ENCODE data around the gene GPR137B. TPM values are rescaled to one million over a fixed set of nuclear protein-coding genes. Genes with fewer than 3 reads are reported as not detected.

Gene GPR137B
- total RNA-seq, 1 experiment from 2014 or later = 11.4 TPM

DNA sequence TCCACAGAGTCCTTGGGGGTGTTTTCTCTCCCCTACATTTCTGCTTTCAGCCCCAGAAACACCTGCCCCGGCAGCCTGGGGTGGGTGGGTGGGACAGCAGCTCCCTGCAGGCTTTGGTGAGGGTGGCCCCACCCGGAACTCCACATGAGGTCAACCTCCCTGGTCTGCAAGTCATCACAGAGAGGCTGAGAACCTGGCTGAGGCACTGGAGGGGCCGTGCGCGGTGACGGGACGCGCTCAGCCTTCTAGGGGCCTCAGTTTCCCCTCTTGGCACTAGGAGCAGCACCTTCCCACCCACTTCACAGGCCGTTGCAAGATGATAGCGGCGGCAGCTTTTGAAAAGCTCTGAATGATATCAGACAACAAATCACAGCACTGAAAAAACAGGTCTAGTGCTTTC is 39.7 kb upstream of the GPR137B start (continued):
- TF ChIP-seq, protein P1, sequence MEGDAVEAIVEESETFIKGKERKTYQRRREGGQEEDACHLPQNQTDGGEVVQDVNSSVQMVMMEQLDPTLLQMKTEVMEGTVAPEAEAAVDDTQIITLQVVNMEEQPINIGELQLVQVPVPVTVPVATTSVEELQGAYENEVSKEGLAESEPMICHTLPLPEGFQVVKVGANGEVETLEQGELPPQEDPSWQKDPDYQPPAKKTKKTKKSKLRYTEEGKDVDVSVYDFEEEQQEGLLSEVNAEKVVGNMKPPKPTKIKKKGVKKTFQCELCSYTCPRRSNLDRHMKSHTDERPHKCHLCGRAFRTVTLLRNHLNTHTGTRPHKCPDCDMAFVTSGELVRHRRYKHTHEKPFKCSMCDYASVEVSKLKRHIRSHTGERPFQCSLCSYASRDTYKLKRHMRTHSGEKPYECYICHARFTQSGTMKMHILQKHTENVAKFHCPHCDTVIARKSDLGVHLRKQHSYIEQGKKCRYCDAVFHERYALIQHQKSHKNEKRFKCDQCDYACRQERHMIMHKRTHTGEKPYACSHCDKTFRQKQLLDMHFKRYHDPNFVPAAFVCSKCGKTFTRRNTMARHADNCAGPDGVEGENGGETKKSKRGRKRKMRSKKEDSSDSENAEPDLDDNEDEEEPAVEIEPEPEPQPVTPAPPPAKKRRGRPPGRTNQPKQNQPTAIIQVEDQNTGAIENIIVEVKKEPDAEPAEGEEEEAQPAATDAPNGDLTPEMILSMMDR (IDR thresholded peaks at IDR 0.05 in 2 of 3, conservative IDR thresholded peaks at IDR 0.05 in 1 of 3; ENCODE audit: borderline replicate concordance in 1 of 3, insufficient read depth in 1 of 3, low read depth in 2 of 3, low read length in 2 of 3) = no peak
- TF ChIP-seq POLR2A (IDR thresholded peaks at IDR 0.05; ENCODE audit: borderline replicate concordance, extremely low read depth, insufficient read depth, insufficient read length) = no peak

DNA sequence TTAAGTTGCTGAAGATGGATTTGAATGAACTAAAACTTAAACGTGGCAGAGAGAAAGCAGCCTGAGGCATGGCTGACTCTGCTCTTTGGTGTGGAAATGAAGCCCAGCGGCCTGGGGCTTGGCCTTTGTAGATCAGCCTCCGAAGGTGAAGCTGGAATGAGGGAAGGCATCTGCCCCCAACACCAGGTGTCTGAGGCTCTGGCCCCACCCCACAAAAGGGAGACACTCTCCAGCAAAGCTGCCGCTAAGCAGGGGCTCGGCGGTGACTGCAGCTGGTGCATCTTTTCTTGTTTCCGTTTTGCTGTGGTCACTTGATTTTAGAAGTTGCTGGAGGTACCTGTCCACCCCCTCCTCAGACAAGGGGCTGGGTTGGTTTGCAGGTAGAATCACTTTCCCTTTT is 39.3 kb upstream of the GPR137B start:
- Histone ChIP-seq H3K27ac (ENCODE audit: low read depth, low read length) (no peak overlapping the region), H3K79me2 (ENCODE audit: insufficient read depth, low read length) (no peaks in the 10 kb centered on the region), H3K4me3 (replicated peaks in 1 of 2; ENCODE audit: low read depth in 1 of 2, low read length in 2 of 2) (no peak overlapping the region), H3K9me3 (ENCODE audit: control insufficient read depth in 1 of 2, insufficient read depth in 1 of 2, low read depth in 1 of 2, low read length in 2 of 2) (no peaks in the 10 kb centered on the region), H3K4me2 (ENCODE audit: low read length) (no peak overlapping the region), H3K9ac (ENCODE audit: low read length) (no peak overlapping the region), H4K20me1 (ENCODE audit: insufficient read depth) (no peaks in the 10 kb centered on the region), H3K36me3 (ENCODE audit: control insufficient read depth in 1 of 2, insufficient read depth in 2 of 2, low read length in 2 of 2) (no peaks in the 10 kb centered on the region), H2AFZ (ENCODE audit: low read depth, low read length, poor library complexity, severe bottlenecking) (peak overlapping the region; percentile 36), H3K4me1 (ENCODE audit: control insufficient read depth in 1 of 2, insufficient read depth in 2 of 2, low read length in 2 of 2) (peaks cover 3 to 21% of the 10 kb centered on the region in 2 experiments; a peak in 3 of 4 replicates), H3K27me3 (ENCODE audit: insufficient read depth, low read length) (no peaks in the 10 kb centered on the region), H3K9me2 (ENCODE audit: insufficient read depth) (no peaks in the 10 kb centered on the region)
- intact Hi-C loops (cut with micrococcal nuclease) = loop anchor here (1.0 to 10.0 kb wide), 6 partner anchors 428 to 1459 kb away; partner anchors contain the start of gene HEATR1
- ChIA-PET RAD21 (ENCODE audit: low non-redundant PET in 1 of 2, low total read pairs in 2 of 2, uncharacterized antibody in 2 of 2, unreplicated experiment in 2 of 2) (no interaction called here), CTCF (no interaction called here), POLR2A (no interaction called here)
- ATAC-seq (no peak), DNase-seq (ENCODE audit: low read depth, low spot score) (no peak)
- BruUV-seq (replicated peaks) = no TSS peak
- TF ChIP-seq FOSL1 (IDR thresholded peaks at IDR 0.05; ENCODE audit: low read depth) (no peak), ZNF274 (IDR thresholded peaks at IDR 0.05; ENCODE audit: low read depth, low read length) (no peak), ZFX (IDR thresholded peaks at IDR 0.05) (no peak), EGR1 (IDR thresholded peaks at IDR 0.05; ENCODE audit: low read depth) (no peak), POLR2AphosphoS5 (IDR thresholded peaks at IDR 0.05; ENCODE audit: low read depth, low read length) (no peak), CBX3 (IDR thresholded peaks at IDR 0.05; ENCODE audit: low read depth) (no peak), YY1 (IDR thresholded peaks at IDR 0.05; ENCODE audit: extremely low read depth, insufficient replicate concordance, low read depth, low read length) (no peak), SIN3A (IDR thresholded peaks at IDR 0.05; ENCODE audit: low read depth) (no peak), JUND (IDR thresholded peaks at IDR 0.05) (no peak), POLR2A (IDR thresholded peaks at IDR 0.05; ENCODE audit: borderline replicate concordance, extremely low read depth, insufficient read depth, insufficient read length) (no peak), SP1 (IDR thresholded peaks at IDR 0.05; ENCODE audit: low read depth) (no peak), CEBPB (IDR thresholded peaks at IDR 0.05; ENCODE audit: low read depth) (no peak), ELF1 (IDR thresholded peaks at IDR 0.05; ENCODE audit: borderline replicate concordance, low read depth) (no peak)
- TF ChIP-seq, protein P2, sequence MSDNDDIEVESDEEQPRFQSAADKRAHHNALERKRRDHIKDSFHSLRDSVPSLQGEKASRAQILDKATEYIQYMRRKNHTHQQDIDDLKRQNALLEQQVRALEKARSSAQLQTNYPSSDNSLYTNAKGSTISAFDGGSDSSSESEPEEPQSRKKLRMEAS (IDR thresholded peaks at IDR 0.05) = no peak
- TF ChIP-seq, protein P3, sequence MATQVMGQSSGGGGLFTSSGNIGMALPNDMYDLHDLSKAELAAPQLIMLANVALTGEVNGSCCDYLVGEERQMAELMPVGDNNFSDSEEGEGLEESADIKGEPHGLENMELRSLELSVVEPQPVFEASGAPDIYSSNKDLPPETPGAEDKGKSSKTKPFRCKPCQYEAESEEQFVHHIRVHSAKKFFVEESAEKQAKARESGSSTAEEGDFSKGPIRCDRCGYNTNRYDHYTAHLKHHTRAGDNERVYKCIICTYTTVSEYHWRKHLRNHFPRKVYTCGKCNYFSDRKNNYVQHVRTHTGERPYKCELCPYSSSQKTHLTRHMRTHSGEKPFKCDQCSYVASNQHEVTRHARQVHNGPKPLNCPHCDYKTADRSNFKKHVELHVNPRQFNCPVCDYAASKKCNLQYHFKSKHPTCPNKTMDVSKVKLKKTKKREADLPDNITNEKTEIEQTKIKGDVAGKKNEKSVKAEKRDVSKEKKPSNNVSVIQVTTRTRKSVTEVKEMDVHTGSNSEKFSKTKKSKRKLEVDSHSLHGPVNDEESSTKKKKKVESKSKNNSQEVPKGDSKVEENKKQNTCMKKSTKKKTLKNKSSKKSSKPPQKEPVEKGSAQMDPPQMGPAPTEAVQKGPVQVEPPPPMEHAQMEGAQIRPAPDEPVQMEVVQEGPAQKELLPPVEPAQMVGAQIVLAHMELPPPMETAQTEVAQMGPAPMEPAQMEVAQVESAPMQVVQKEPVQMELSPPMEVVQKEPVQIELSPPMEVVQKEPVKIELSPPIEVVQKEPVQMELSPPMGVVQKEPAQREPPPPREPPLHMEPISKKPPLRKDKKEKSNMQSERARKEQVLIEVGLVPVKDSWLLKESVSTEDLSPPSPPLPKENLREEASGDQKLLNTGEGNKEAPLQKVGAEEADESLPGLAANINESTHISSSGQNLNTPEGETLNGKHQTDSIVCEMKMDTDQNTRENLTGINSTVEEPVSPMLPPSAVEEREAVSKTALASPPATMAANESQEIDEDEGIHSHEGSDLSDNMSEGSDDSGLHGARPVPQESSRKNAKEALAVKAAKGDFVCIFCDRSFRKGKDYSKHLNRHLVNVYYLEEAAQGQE (IDR thresholded peaks at IDR 0.05; ENCODE audit: low read depth) = no peak
- TF ChIP-seq, protein P4, sequence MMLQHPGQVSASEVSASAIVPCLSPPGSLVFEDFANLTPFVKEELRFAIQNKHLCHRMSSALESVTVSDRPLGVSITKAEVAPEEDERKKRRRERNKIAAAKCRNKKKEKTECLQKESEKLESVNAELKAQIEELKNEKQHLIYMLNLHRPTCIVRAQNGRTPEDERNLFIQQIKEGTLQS (IDR thresholded peaks at IDR 0.05) = no peak
- TF ChIP-seq, protein P5, sequence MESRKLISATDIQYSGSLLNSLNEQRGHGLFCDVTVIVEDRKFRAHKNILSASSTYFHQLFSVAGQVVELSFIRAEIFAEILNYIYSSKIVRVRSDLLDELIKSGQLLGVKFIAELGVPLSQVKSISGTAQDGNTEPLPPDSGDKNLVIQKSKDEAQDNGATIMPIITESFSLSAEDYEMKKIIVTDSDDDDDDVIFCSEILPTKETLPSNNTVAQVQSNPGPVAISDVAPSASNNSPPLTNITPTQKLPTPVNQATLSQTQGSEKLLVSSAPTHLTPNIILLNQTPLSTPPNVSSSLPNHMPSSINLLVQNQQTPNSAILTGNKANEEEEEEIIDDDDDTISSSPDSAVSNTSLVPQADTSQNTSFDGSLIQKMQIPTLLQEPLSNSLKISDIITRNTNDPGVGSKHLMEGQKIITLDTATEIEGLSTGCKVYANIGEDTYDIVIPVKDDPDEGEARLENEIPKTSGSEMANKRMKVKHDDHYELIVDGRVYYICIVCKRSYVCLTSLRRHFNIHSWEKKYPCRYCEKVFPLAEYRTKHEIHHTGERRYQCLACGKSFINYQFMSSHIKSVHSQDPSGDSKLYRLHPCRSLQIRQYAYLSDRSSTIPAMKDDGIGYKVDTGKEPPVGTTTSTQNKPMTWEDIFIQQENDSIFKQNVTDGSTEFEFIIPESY (IDR thresholded peaks at IDR 0.05; ENCODE audit: extremely low read depth, insufficient replicate concordance, low read length) = no peak

All from HCT116 (cell line).